Activated naive CD8-positive, alpha-beta T cell treated with anti-CD3 and anti-CD28 coated beads, Interleukin-2, amount 50 U/mL, for 24 hours (primary cell): ENCODE measurements around the gene GGTLC1.
"Not testable (repeated sequence)": the region's sequence is repeated elsewhere in the genome, so short reads cannot be mapped to it uniquely, and the experiment has no call there.

Source experiments
- ATAC-seq: fragments of 150-1000 bp; cut with Tn5 transposase; one replicate; pipeline ENCODE4 v1.10.0; 2021
- DNase-seq: peaks from one replicate; pipeline ENCODE4 v3.0.0; 2021
- H3K27ac Mint-ChIP-seq: one replicate; pipeline ENCODE4 v1.8.0; 2021; ENCODE audit warnings: mild to moderate bottlenecking, mixed read lengths
- H3K27me3 Mint-ChIP-seq: one replicate; pipeline ENCODE4 v1.8.0; 2021; ENCODE audit warnings: mixed read lengths
- H3K36me3 Mint-ChIP-seq: one replicate; pipeline ENCODE4 v1.8.0; 2021; ENCODE audit warnings: low read depth, mixed read lengths
- H3K4me1 Mint-ChIP-seq: one replicate; pipeline ENCODE4 v1.8.0; 2021; ENCODE audit warnings: mixed read lengths
- H3K4me3 Mint-ChIP-seq: one replicate; pipeline ENCODE4 v1.8.0; 2021; ENCODE audit warnings: mild to moderate bottlenecking, moderate library complexity, mixed read lengths
- H3K9me3 Mint-ChIP-seq: one replicate; pipeline ENCODE4 v1.8.0; 2021; ENCODE audit warnings: mixed read lengths

Gene GGTLC1

GRCh38 chr20:24004471-24004870 lies 15.9 kb upstream of the GGTLC1 start:
- Mint-ChIP-seq H3K27ac (no peak overlapping the region), H3K36me3 (no peaks in the 10 kb centered on the region)
- ATAC-seq, result no peak

GRCh38 chr20:24002896-24003295 lies 14.3 kb upstream of the GGTLC1 start:
- H3K27ac Mint-ChIP-seq, result no peak overlapping the region
- no peak overlapping the region for H3K4me3 Mint-ChIP-seq
- DNase-seq, result no peak
- no peaks in the 10 kb centered on the region for H3K36me3 Mint-ChIP-seq
- H3K9me3 Mint-ChIP-seq, result no peaks in the 10 kb centered on the region
- H3K4me1 Mint-ChIP-seq, result no peaks in the 10 kb centered on the region
- ATAC-seq, result no peak
- peaks cover 3% of the 10 kb centered on the region for H3K27me3 Mint-ChIP-seq

More at GRCh38 chr20:24004471-24004870, 15.9 kb upstream of the GGTLC1 start:
- Mint-ChIP-seq H3K27me3 (peaks cover 3% of the 10 kb centered on the region), H3K4me3 (no peak overlapping the region), H3K9me3 (no peaks in the 10 kb centered on the region), H3K4me1 (no peaks in the 10 kb centered on the region)
- no peak for DNase-seq

DNA sequence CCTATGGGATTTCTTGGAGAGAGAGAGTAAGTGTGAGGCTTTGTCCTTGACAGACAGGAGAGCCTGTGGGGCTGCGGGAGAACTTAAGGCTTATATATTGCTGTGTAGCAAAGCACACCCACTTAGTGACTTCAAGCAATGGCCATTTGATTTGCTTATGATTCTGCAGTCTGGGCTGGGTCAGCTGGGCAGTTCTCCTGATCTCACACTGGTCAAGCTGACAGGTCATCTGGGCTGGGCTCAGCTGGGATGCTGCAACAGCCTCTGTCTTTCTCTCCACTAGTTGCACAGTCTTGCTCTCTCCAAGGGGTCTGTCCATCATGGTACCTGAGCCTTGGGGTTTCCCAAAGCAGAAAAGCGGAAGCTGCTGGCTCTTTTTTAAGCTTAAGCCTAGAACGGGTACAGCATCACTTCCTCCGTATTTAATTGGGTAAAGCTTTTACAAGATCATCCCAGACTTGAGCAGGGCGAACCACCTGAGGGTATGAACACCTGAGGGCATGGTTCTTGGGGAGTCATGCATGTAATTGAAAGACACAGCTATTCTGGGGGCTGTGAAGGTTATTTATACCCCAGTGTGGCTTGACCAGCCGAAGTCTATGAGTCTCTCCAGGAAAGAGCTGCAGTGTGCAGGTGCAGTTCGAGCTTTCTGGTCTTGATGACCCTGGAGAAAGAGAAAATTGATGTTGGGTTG lies 13.3 kb upstream of the GGTLC1 start:
- Mint-ChIP-seq H3K27me3 (peaks cover 3% of the 10 kb centered on the region), H3K36me3 (no peaks in the 10 kb centered on the region), H3K9me3 (no peaks in the 10 kb centered on the region), H3K27ac (no peak overlapping the region), H3K4me1 (no peaks in the 10 kb centered on the region), H3K4me3 (no peak overlapping the region)
- ATAC-seq, result no peak
- DNase-seq, result no peak

DNA sequence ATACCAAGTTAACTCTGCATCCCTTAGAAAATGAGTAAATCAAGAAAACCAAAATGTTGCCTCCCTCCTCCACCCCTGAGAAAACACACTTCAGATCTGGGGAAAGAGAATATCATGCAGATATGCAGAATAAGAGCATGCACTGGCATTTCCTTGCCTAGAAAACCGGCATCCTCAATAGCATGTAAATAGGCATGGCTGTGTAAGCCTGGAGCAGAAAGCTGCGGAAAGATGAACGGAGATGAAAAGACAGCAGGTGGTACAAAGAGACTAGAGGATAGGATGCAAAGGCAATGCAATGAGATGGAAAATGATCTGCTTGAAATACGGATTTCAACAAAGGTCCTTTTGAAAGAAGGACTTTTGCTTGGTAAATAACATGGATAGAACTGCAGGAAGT lies 10.3 kb upstream of the GGTLC1 start:
- no peaks in the 10 kb centered on the region for H3K9me3 Mint-ChIP-seq
- H3K4me1 Mint-ChIP-seq, result no peaks in the 10 kb centered on the region
- peaks cover 3% of the 10 kb centered on the region for H3K27me3 Mint-ChIP-seq
- DNase-seq (no peak), ATAC-seq (no peak)
- H3K27ac Mint-ChIP-seq, result no peak overlapping the region
- H3K4me3 Mint-ChIP-seq, result no peak overlapping the region
- no peaks in the 10 kb centered on the region for H3K36me3 Mint-ChIP-seq

DNA sequence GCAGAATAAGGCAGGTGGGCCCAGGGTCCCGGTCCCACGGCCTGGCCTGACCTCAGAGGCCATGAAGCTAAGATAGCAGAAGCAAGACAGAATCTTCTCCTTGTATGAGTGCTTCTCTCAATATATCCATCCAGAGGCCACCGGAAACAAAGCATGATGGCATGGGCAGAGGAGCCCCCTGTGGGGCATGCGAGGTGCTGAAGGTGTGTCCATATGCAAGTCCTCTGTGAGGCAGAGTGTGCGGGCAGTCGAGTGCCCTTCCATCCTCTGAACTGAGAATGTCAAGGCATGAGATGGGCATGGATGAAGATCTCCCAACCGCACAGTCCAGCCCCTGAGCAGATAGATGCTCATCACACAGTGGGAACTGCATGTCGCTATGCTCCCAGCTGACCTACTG lies 9.8 kb upstream of the GGTLC1 start:
- no peak overlapping the region for H3K4me3 Mint-ChIP-seq
- H3K9me3 Mint-ChIP-seq, result no peaks in the 10 kb centered on the region
- no peaks in the 10 kb centered on the region for H3K36me3 Mint-ChIP-seq
- no peak overlapping the region for H3K27ac Mint-ChIP-seq
- peaks cover 3% of the 10 kb centered on the region for H3K27me3 Mint-ChIP-seq
- ATAC-seq (no peak), DNase-seq (no peak)
- H3K4me1 Mint-ChIP-seq, result no peaks in the 10 kb centered on the region

GRCh38 chr20:23995905-23996666 lies 7.5 kb upstream of the GGTLC1 start:
- Mint-ChIP-seq H3K4me1 (no peaks in the 10 kb centered on the region), H3K27ac (no peak overlapping the region), H3K27me3 (no peaks in the 10 kb centered on the region), H3K36me3 (no peaks in the 10 kb centered on the region), H3K4me3 (no peak overlapping the region), H3K9me3 (no peaks in the 10 kb centered on the region)
- ATAC-seq (no peak), DNase-seq (peak; percentile 73)

DNA sequence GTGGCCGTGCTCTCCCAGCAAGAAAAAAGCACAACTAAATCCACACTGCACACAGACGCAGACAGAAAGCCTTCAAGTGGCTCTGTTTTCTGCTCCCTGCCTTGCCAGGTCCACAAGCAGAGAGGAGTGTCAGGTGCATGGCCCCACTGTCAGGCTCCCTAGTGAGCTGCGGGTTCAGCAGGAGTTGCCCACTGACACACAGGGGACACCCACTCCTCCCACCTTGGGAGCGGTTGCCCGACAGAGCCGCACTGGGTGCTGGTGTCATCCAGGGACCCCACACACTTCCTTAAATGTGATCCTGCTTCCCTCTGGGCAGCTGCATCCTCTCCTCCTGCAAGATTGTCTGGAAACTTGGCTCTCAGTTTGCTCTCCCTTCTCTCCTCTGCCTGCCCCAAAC lies 6.7 kb upstream of the GGTLC1 start:
- H3K27ac Mint-ChIP-seq, H3K36me3 Mint-ChIP-seq, H3K27me3 Mint-ChIP-seq, H3K4me3 Mint-ChIP-seq, H3K4me1 Mint-ChIP-seq, DNase-seq, ATAC-seq, H3K9me3 Mint-ChIP-seq: not testable (repeated sequence)

DNA sequence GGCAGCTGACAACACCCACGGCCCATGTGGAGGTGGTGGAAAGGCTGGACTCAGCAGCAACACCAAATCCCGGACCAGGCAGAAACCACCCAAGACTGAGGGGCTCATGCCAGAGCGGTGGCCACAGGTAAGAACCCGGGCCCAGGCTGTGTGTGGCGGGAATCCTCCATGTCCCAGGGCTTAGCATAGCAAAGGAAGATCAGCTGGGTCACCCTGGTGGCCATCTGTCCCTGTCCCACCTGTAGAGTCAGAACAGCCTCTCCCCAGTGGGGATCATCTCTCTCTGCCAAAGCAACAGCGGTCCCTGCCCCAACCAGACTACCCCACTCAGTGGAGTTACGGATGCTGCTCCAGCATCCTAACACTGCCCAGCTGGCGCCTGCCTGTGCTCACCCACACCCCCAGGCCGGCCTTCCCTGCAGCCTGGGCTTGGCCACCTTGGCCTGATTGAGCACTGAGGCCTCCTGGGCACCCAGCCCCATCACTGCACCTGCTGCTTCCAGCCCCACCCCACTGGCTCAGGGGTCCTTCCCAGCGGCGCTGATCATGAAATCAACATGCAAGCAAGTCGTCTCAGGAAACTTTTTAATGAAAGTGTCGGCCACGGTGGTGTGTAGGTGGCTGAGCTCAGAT lies 5.5 kb upstream of the GGTLC1 start:
- not testable (repeated sequence) for H3K4me3 Mint-ChIP-seq, DNase-seq, H3K36me3 Mint-ChIP-seq, H3K9me3 Mint-ChIP-seq, H3K4me1 Mint-ChIP-seq, H3K27me3 Mint-ChIP-seq, H3K27ac Mint-ChIP-seq, ATAC-seq

GRCh38 chr20:23993440-23993839 lies 4.9 kb upstream of the GGTLC1 start:
- not testable (repeated sequence) for H3K4me1 Mint-ChIP-seq, H3K27me3 Mint-ChIP-seq, H3K36me3 Mint-ChIP-seq, ATAC-seq, H3K9me3 Mint-ChIP-seq, DNase-seq, H3K4me3 Mint-ChIP-seq, H3K27ac Mint-ChIP-seq

GRCh38 chr20:23990296-23990695 lies 1.7 kb upstream of the GGTLC1 start:
- not testable (repeated sequence) for DNase-seq, H3K36me3 Mint-ChIP-seq, H3K27ac Mint-ChIP-seq, H3K4me3 Mint-ChIP-seq, H3K9me3 Mint-ChIP-seq, ATAC-seq, H3K4me1 Mint-ChIP-seq, H3K27me3 Mint-ChIP-seq

- H3K36me3 Mint-ChIP-seq, ATAC-seq, DNase-seq, H3K27me3 Mint-ChIP-seq, H3K9me3 Mint-ChIP-seq, H3K27ac Mint-ChIP-seq, H3K4me3 Mint-ChIP-seq, H3K4me1 Mint-ChIP-seq: not testable (repeated sequence)
Observed at GRCh38 chr20:23988966-23989365, 387 bp upstream of the GGTLC1 start.

DNA sequence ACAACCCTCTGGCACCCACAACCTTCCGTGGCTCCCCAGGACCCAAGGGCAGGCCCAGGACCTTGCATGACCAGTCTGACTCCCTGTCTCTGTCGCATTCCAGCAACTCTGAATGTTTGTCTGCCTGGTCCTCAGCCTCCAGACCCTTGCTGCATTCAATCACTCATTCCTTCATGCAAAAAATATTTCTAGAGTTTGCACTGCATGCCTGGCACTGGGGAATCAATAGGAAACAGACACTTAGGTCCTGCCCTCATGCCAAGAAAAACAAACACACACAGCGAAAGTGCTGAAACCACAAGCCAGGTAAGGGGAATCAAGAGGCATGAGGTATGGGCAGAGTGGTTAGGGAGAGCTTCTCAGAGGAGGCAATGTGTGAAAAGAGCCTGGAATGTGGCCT lies 1.9 kb downstream of the GGTLC1 start:
- H3K4me3 Mint-ChIP-seq, H3K36me3 Mint-ChIP-seq, H3K4me1 Mint-ChIP-seq, H3K9me3 Mint-ChIP-seq, ATAC-seq, H3K27me3 Mint-ChIP-seq, DNase-seq, H3K27ac Mint-ChIP-seq: not testable (repeated sequence)

DNA sequence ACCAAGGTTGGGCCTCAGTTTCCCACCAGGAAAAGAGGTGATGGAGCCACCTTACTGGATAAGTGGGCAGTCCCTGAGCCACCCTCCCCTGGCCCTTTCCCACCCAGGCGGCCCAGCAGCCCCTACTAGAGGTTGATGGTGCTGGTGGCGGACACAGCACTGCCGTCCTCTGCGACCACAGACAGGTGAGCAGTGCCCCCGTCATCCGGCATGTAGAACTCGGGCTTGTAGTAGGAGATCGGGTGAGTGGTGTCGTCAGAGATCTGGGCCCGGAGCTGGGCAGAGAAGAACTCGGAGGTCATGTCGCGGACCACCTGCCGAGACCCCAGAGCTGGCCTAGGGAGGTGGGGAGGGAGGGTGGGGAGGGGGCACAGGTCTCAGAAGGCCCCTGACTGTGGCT lies 2.3 kb downstream of the GGTLC1 start:
- H3K36me3 Mint-ChIP-seq, H3K9me3 Mint-ChIP-seq, ATAC-seq, DNase-seq, H3K27ac Mint-ChIP-seq, H3K4me3 Mint-ChIP-seq, H3K27me3 Mint-ChIP-seq, H3K4me1 Mint-ChIP-seq: not testable (repeated sequence)

DNA sequence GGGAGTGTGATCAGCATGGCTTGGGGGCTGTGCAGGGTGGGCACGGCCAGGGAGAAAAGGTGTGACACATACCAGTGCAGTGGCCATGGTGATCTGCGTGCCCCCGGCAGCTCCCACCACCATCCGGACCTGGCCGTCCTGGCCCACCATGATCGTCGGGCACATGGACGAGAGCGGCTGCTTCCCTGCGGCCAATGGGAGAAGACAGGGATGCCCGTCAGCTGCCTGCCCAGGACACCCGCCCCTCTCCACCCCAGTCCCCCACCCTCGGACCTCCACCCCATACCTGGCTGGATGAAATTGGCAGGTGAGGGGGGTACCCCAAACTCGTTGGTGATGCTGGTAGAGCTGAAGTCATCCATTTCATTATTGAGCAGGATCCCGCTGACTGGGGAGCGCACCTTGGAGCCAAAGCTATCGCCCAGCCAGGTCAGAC lies 2.8 kb downstream of the GGTLC1 start:
- ATAC-seq, H3K4me1 Mint-ChIP-seq, H3K27me3 Mint-ChIP-seq, H3K4me3 Mint-ChIP-seq, H3K27ac Mint-ChIP-seq, H3K9me3 Mint-ChIP-seq, H3K36me3 Mint-ChIP-seq, DNase-seq: not testable (repeated sequence)
